Lower leg skin (tissue), 4 donors: ENCODE data around the gene POLG2. TPM values are rescaled to one million over a fixed set of nuclear protein-coding genes. Genes with fewer than 3 reads are reported as not detected.

ENCODE experiments used
- DNase-seq, 2 donors: peaks; one replicate each; pipeline ENCODE4 v3.0.0-alpha.2; 2019; ENCODE audit warnings: low spot score in 2 of 2
- H3K4me3 ChIP-seq: fragments of 200-600 bp; sonication (generic); 2 replicates; pipeline ENCODE4 v1.5.1; 2017; ENCODE audit warnings: mild to moderate bottlenecking, low read depth; ENCODE audit not compliant: poor library complexity, severe bottlenecking
- CTCF ChIP-seq, 3 donors: fragments of 450-650 bp; IDR thresholded peaks; one replicate each; pipeline ENCODE4 v1.5.1; 2016; ENCODE audit warnings: antibody characterized with exemption in 3 of 3, mild to moderate bottlenecking in 3 of 3, moderate library complexity in 2 of 3
- POLR2A ChIP-seq, 2 donors: fragments of 450-650 bp; IDR thresholded peaks; one replicate each; pipeline ENCODE4 v1.6.1; 2016 to 2017; ENCODE audit warnings: antibody characterized with exemption in 2 of 2, mild to moderate bottlenecking in 1 of 2, moderate library complexity in 1 of 2
- WGBS, 2 donors: methylation state at CpG; one replicate each; pipeline ENCODE4 v1.1.5; 2018; 5-methylcytosine and 5-hydroxymethylcytosine counted together
- intact Hi-C: fragments of 100-400 bp; cut with DNase I; formaldehyde crosslinking; loops from one replicate; pipeline ENCODE4 v1.15.0; 2023; ENCODE audit warnings: low total_unique reads
- total RNA-seq, 4 donors: library from RNA; depleted of rRNA; stranded (reverse); fragments of >200 nt; gene quantifications; one replicate each; pipeline ENCODE4 v1.1.0, GENCODE V29; 2016

The POLG2 gene
- total RNA-seq, 4 donors from 2014 or later: 2.2 to 7.7 (median 4.2) TPM

GRCh38 chr17:64535357-64535756 is 38.5 kb upstream of the POLG2 start:
- DNase-seq: no peak
- WGBS, 2 donors: 72 to 76% methylated on average over 6 of the region's 6 CpGs
- TF ChIP-seq POLR2A (IDR thresholded peaks at IDR 0.05) (no peak), CTCF (IDR thresholded peaks at IDR 0.05) (no peak)
- intact Hi-C loops: no loop called here
- no peak overlapping the region for H3K4me3 ChIP-seq

DNA sequence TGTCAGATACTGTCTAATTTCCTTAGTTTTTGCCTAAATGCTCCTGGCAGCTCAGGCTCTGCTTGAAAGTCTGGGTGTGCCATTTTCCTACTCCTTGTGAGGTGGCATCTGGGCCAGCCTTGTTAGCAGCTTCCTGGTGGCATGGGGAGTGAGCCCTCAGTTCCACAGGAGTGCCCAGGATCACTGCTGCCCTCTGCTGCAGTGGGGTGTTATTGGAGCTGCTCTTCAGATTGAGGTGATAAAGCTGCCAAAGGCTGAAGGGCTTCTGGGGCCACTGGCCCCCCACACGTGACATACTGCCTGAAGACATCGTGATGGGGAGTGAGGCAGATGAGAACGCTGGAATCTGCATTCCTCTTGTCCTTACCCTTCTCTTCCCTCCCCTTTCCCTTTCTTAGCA is 37.3 kb upstream of the POLG2 start:
- intact Hi-C loops: no loop called here
- DNase-seq: no peak

GRCh38 chr17:64533784-64534183 is 36.9 kb upstream of the POLG2 start:
- intact Hi-C loops: no loop called here
- WGBS, 2 donors: 89% methylated on average over 2 of the region's 2 CpGs
- H3K4me3 ChIP-seq: no peak overlapping the region
- TF ChIP-seq POLR2A (IDR thresholded peaks at IDR 0.05) (no peak), CTCF (IDR thresholded peaks at IDR 0.05) (no peak)
- no peak for DNase-seq

More for the DNA sequence above, 37.3 kb upstream of the POLG2 start:
- no peak for TF ChIP-seq CTCF (IDR thresholded peaks at IDR 0.05)
- TF ChIP-seq POLR2A (IDR thresholded peaks at IDR 0.05): no peak
- H3K4me3 ChIP-seq: no peak overlapping the region
- 79 to 82% methylated on average over 3 of the region's 3 CpGs for WGBS, 2 donors

DNA sequence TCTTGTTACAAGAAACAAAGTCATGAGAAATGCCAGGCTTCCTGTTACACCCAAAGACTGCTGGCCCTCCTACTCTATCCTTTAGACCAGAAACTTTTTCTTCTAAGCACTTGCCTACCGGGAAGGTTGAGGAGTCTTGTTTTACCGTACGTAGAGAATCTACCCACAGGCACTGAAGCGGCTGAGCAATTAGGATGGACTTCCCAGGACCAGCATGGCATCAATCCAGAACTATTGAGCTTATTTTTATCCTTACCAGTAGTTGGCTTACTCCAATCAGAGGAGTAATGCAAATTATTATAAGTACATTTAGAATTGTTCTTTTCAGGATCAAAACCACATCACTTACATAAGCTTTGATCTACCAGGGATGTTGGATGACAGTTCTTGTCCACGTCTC is 35.6 kb upstream of the POLG2 start:
- no peak overlapping the region for H3K4me3 ChIP-seq
- intact Hi-C loops: no loop called here
- WGBS, 2 donors: 82 to 89% methylated on average over 5 of the region's 5 CpGs
- no peak for TF ChIP-seq CTCF (IDR thresholded peaks at IDR 0.05)
- no peak for TF ChIP-seq POLR2A (IDR thresholded peaks at IDR 0.05)
- DNase-seq: no peak

DNA sequence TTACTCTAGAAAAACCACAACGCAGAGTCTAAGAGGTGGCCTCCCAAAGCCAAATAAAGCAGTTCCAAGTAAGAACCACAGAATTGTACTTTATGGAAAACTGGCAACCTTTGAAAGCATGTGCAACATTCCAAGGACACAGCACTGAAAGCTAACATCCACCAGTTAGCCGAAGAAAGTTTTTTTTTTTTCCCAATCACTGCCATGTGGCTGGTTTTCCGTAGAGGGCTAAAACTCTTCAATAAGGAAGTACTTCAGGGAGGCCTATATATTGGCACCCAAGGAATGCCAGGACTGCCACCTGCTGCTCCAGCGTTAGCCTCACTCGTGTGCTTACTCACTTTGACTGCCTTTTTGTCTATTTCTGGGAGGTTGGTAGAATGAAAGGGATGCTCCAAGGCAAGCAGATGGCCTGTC is 35.1 kb upstream of the POLG2 start:
- no peak for DNase-seq
- WGBS, 2 donors: 48 to 53% methylated on average over 5 of the region's 5 CpGs
- TF ChIP-seq POLR2A (IDR thresholded peaks at IDR 0.05) (no peak), CTCF (IDR thresholded peaks at IDR 0.05) (no peak)
- no peak overlapping the region for H3K4me3 ChIP-seq
- intact Hi-C loops: no loop called here

DNA sequence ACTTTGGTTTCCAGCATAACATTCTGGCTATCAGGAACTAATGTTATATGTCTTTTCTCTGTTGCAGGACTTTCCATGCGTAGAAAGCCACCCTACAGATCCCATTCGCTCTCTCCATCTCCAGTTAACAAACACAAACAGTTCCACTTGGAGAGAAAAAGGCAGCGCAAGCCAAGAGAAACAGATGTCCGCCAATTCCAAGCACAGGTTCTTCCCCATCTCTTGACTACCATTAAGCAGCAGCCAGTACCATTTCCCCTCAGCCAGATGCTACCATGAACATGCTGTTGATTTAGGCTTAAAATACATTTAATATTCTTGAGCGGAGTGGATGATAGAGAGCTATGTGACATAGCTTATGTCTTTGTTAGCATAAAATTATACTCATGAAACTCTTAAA is 32.4 kb upstream of the POLG2 start:
- intact Hi-C loops: no loop called here
- DNase-seq: no peak
- 96% methylated on average over 5 of the region's 5 CpGs for WGBS, 2 donors
- H3K4me3 ChIP-seq: no peak overlapping the region
- TF ChIP-seq CTCF (IDR thresholded peaks at IDR 0.05): no peak
- TF ChIP-seq POLR2A (IDR thresholded peaks at IDR 0.05): no peak
